GM12878 (cell line): Measurements from ENCODE around the gene RGS19. TPM values are rescaled to one million over a fixed set of nuclear protein-coding genes. Genes with fewer than 3 reads are reported as not detected.

Experiments used
- CHD1 ChIP-seq: IDR thresholded peaks from 2 replicates; pipeline ENCODE4 v1.6.1; 2012; ENCODE audit warnings: low read depth, low read length, improper control_type of control experiment
- EGR1 ChIP-seq, 2 experiments: IDR thresholded peaks; 1 replicate in 1 of 2; 2 replicates in 1 of 2; pipeline ENCODE4 v1.6.1; 2011 to 2012; ENCODE audit warnings: low read depth in 2 of 2, low read length in 2 of 2, borderline replicate concordance in 1 of 2, mild to moderate bottlenecking in 1 of 2, moderate library complexity in 1 of 2
- GABPA ChIP-seq: IDR thresholded peaks from 2 replicates; pipeline ENCODE4 v1.6.1; 2014; ENCODE audit warnings: antibody characterized with exemption, low read depth, mild to moderate bottlenecking, inconsistent platforms
- HDGF ChIP-seq: fragments of 450-650 bp; IDR thresholded peaks from 2 replicates; pipeline ENCODE4 v1.6.1; 2016; ENCODE audit warnings: antibody characterized with exemption
- KLF5 ChIP-seq: fragments of 450-650 bp; IDR thresholded peaks from 2 replicates; pipeline ENCODE4 v1.6.1; 2014; ENCODE audit warnings: mild to moderate bottlenecking; ENCODE audit not compliant: partially characterized antibody
- NR2C1 ChIP-seq: fragments of 450-650 bp; IDR thresholded peaks from 2 replicates; pipeline ENCODE4 v1.6.1; 2017; ENCODE audit warnings: antibody characterized with exemption, mild to moderate bottlenecking, moderate library complexity
- RFX5 ChIP-seq: IDR thresholded peaks from 2 replicates; pipeline ENCODE4 v1.6.1; 2011; ENCODE audit warnings: low read depth, low read length, improper control_type of control experiment
- SIX5 ChIP-seq: IDR thresholded peaks from 2 replicates; pipeline ENCODE4 v1.6.1; 2011; ENCODE audit warnings: mild to moderate bottlenecking, low read depth, low read length, moderate library complexity; ENCODE audit not compliant: severe bottlenecking
- ZNF24 ChIP-seq: fragments of 450-650 bp; IDR thresholded peaks from 2 replicates; pipeline ENCODE4 v1.6.1; 2017; ENCODE audit warnings: antibody characterized with exemption, mild to moderate bottlenecking
- ZSCAN29 ChIP-seq: fragments of 450-650 bp; IDR thresholded peaks from 2 replicates; pipeline ENCODE4 v1.6.1; 2017; ENCODE audit warnings: mild to moderate bottlenecking, moderate library complexity
- polyA plus RNA-seq, 11 experiments: library from polyadenylated mRNA; depleted of rRNA in 4 of 11; unstranded in 6 of 11; stranded (reverse) in 5 of 11; fragments of >200 nt; fragmentation: Nextera tagmentation in 4 of 11; fragmentation: Illumina TruSeq in 1 of 11; extraction: Ambion mirVana in 4 of 11; extraction: Trizol in 1 of 11; gene quantifications; 1 replicate in 1 of 11; 2 replicates in 10 of 11; pipeline versions ENCODE4 v1.2.1 to v1.2.3, GENCODE V29; 2011 to 2016; ENCODE audit warnings: inconsistent platforms in 2 of 11, missing spikeins in 2 of 11, low read depth in 1 of 11
- total RNA-seq, 4 experiments: library from RNA; depleted of rRNA in 3 of 4; stranded (reverse); fragments of >200 nt in 3 of 4; fragmentation: Illumina TruSeq in 1 of 4; extraction: Trizol in 1 of 4; gene quantifications; 2 replicates each; pipeline versions ENCODE4 v1.2.1 to v1.2.3, GENCODE V29; 2013 to 2021
- TF ChIP-seq, protein P1 (sequence below): fragments of 450-650 bp; IDR thresholded peaks from 2 replicates; pipeline ENCODE4 v1.6.1; 2018; ENCODE audit warnings: borderline replicate concordance, mild to moderate bottlenecking; ENCODE audit not compliant: partially characterized antibody
- TF ChIP-seq, protein P2 (sequence below): fragments of 450-650 bp; IDR thresholded peaks from 2 replicates; pipeline ENCODE4 v1.6.1; 2017; ENCODE audit warnings: mild to moderate bottlenecking, low read depth, inconsistent platforms; ENCODE audit not compliant: poor library complexity, severe bottlenecking
- TF ChIP-seq, protein P3 (sequence below): fragments of 450-650 bp; IDR thresholded peaks from 2 replicates; pipeline ENCODE4 v1.6.1; 2017; ENCODE audit warnings: low read depth, mild to moderate bottlenecking, moderate library complexity
- TF ChIP-seq, protein P4 (sequence below): fragments of 450-650 bp; IDR thresholded peaks from 2 replicates; pipeline ENCODE4 v1.6.1; 2017; ENCODE audit warnings: antibody characterized with exemption, mild to moderate bottlenecking, moderate library complexity
- TF ChIP-seq, protein P5 (sequence below): fragments of 450-650 bp; IDR thresholded peaks from 2 replicates; pipeline ENCODE4 v1.6.1; 2017; ENCODE audit warnings: mild to moderate bottlenecking, moderate library complexity

The RGS19 gene
- total and polyA plus RNA-seq, 10 of the 15 experiments (the other 5 are each of a cell fraction or from before 2014, with no cell fraction given): 0.82 to 62.4 (median 39.8) TPM

DNA sequence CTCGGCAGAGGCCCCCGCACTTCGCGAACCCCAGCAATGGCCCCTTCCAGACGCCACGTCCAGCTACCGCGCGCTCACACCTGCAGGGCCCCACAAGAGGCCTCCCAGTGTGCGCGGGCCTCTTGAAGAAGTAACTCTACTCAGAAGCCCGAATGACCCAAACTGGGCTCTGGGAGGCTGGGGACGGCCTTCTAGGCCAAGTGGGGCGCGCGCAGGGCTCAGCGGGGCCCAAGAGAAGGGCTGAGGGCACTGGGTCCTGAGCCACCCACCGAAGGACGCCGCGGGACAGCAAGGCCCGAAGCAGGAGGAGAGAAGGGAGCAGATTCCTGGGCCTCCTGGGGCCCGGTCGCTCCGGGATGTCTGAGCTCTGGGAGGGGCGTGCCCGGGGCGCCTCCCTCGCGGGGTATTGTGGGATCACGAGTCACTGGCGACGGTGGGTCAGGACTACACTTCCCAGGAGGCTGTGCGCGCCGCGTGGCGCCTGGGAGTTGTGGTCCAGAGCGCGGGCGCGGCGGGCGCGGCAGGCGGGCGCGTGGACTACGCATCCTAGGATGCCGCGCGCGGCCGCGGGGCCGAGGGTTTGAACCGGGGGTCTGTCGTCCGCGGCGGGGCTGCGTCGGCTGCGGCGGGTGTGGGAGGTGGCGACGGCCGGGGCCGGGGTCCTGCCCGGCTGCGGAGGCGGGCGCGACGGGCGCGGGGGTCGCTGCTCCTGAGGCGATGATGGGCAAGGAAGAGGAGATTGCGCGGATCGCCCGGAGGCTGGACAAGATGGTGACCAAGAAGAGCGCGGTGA, 16.5 kb downstream of the RGS19 start, which contains the start of gene TCEA2 (continued):
- TF ChIP-seq, protein P1, sequence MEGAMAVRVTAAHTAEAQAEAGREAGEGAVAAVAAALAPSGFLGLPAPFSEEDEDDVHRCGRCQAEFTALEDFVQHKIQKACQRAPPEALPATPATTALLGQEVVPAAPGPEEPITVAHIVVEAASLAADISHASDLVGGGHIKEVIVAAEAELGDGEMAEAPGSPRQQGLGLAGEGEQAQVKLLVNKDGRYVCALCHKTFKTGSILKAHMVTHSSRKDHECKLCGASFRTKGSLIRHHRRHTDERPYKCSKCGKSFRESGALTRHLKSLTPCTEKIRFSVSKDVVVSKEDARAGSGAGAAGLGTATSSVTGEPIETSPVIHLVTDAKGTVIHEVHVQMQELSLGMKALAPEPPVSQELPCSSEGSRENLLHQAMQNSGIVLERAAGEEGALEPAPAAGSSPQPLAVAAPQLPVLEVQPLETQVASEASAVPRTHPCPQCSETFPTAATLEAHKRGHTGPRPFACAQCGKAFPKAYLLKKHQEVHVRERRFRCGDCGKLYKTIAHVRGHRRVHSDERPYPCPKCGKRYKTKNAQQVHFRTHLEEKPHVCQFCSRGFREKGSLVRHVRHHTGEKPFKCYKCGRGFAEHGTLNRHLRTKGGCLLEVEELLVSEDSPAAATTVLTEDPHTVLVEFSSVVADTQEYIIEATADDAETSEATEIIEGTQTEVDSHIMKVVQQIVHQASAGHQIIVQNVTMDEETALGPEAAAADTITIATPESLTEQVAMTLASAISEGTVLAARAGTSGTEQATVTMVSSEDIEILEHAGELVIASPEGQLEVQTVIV: no peak
- TF ChIP-seq ZNF24 (no peak), NR2C1 (peak; percentile 93), RFX5 (no peak), EGR1 (IDR thresholded peaks at IDR 0.05; ENCODE audit: borderline replicate concordance in 1 of 2, low read depth in 2 of 2, low read length in 2 of 2) (no peak), HDGF (peak; percentile 81), ZSCAN29 (0 out of 2 replicates have a peak, but pooled peaks have one; percentile 51), CHD1 (no peak), SIX5 (peak; percentile 100), KLF5 (no peak), GABPA (no peak)
- TF ChIP-seq, protein P2, sequence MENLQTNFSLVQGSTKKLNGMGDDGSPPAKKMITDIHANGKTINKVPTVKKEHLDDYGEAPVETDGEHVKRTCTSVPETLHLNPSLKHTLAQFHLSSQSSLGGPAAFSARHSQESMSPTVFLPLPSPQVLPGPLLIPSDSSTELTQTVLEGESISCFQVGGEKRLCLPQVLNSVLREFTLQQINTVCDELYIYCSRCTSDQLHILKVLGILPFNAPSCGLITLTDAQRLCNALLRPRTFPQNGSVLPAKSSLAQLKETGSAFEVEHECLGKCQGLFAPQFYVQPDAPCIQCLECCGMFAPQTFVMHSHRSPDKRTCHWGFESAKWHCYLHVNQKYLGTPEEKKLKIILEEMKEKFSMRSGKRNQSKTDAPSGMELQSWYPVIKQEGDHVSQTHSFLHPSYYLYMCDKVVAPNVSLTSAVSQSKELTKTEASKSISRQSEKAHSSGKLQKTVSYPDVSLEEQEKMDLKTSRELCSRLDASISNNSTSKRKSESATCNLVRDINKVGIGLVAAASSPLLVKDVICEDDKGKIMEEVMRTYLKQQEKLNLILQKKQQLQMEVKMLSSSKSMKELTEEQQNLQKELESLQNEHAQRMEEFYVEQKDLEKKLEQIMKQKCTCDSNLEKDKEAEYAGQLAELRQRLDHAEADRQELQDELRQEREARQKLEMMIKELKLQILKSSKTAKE: no peak
- TF ChIP-seq, protein P3, sequence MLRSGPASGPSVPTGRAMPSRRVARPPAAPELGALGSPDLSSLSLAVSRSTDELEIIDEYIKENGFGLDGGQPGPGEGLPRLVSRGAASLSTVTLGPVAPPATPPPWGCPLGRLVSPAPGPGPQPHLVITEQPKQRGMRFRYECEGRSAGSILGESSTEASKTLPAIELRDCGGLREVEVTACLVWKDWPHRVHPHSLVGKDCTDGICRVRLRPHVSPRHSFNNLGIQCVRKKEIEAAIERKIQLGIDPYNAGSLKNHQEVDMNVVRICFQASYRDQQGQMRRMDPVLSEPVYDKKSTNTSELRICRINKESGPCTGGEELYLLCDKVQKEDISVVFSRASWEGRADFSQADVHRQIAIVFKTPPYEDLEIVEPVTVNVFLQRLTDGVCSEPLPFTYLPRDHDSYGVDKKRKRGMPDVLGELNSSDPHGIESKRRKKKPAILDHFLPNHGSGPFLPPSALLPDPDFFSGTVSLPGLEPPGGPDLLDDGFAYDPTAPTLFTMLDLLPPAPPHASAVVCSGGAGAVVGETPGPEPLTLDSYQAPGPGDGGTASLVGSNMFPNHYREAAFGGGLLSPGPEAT: 0 out of 2 replicates have a peak, but pooled peaks have one; percentile 14
- TF ChIP-seq, protein P4, sequence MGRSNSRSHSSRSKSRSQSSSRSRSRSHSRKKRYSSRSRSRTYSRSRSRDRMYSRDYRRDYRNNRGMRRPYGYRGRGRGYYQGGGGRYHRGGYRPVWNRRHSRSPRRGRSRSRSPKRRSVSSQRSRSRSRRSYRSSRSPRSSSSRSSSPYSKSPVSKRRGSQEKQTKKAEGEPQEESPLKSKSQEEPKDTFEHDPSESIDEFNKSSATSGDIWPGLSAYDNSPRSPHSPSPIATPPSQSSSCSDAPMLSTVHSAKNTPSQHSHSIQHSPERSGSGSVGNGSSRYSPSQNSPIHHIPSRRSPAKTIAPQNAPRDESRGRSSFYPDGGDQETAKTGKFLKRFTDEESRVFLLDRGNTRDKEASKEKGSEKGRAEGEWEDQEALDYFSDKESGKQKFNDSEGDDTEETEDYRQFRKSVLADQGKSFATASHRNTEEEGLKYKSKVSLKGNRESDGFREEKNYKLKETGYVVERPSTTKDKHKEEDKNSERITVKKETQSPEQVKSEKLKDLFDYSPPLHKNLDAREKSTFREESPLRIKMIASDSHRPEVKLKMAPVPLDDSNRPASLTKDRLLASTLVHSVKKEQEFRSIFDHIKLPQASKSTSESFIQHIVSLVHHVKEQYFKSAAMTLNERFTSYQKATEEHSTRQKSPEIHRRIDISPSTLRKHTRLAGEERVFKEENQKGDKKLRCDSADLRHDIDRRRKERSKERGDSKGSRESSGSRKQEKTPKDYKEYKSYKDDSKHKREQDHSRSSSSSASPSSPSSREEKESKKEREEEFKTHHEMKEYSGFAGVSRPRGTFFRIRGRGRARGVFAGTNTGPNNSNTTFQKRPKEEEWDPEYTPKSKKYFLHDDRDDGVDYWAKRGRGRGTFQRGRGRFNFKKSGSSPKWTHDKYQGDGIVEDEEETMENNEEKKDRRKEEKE: no peak
- TF ChIP-seq, protein P5, sequence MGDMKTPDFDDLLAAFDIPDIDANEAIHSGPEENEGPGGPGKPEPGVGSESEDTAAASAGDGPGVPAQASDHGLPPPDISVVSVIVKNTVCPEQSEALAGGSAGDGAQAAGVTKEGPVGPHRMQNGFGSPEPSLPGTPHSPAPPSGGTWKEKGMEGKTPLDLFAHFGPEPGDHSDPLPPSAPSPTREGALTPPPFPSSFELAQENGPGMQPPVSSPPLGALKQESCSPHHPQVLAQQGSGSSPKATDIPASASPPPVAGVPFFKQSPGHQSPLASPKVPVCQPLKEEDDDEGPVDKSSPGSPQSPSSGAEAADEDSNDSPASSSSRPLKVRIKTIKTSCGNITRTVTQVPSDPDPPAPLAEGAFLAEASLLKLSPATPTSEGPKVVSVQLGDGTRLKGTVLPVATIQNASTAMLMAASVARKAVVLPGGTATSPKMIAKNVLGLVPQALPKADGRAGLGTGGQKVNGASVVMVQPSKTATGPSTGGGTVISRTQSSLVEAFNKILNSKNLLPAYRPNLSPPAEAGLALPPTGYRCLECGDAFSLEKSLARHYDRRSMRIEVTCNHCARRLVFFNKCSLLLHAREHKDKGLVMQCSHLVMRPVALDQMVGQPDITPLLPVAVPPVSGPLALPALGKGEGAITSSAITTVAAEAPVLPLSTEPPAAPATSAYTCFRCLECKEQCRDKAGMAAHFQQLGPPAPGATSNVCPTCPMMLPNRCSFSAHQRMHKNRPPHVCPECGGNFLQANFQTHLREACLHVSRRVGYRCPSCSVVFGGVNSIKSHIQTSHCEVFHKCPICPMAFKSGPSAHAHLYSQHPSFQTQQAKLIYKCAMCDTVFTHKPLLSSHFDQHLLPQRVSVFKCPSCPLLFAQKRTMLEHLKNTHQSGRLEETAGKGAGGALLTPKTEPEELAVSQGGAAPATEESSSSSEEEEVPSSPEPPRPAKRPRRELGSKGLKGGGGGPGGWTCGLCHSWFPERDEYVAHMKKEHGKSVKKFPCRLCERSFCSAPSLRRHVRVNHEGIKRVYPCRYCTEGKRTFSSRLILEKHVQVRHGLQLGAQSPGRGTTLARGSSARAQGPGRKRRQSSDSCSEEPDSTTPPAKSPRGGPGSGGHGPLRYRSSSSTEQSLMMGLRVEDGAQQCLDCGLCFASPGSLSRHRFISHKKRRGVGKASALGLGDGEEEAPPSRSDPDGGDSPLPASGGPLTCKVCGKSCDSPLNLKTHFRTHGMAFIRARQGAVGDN: 0 out of 2 replicates have a peak, but pooled peaks have one; percentile 12
